H7 (cell line): ENCODE data around the gene ZNF148. TPM values are rescaled to one million over a fixed set of nuclear protein-coding genes. Genes with fewer than 3 reads are reported as not detected.
A peak's percentile ranks its signal among the peaks of the same experiment; 100 is the strongest.

Experiments
- DNase-seq: peaks from one replicate; pipeline ENCODE4 v3.0.0; 2012
- H3K27me3 ChIP-seq: 2 replicates; pipeline ENCODE4 v1.6.0; 2011; ENCODE audit warnings: mild to moderate bottlenecking, low read length; ENCODE audit not compliant: control insufficient read depth, insufficient read depth
- H3K36me3 ChIP-seq: replicated peaks from 2 replicates; pipeline ENCODE4 v1.5.1; 2011; ENCODE audit warnings: low read length; ENCODE audit not compliant: control insufficient read depth, insufficient read depth
- H3K4me3 ChIP-seq: 2 replicates; pipeline ENCODE4 v1.5.1; 2011; ENCODE audit warnings: low read depth, mild to moderate bottlenecking, control low read depth, low read length, moderate library complexity; ENCODE audit not compliant: insufficient read depth
- total RNA-seq: library from RNA; depleted of rRNA; stranded (reverse); fragments of >200 nt; shearing (Covaris generic); gene quantifications from 2 replicates; pipeline ENCODE4 v1.2.3, GENCODE V29; 2014

Gene ZNF148
- total RNA-seq, 1 experiment from 2014 or later, result 9.7 TPM

- no peak for DNase-seq
- no peak overlapping the region for H3K4me3 ChIP-seq
- H3K27me3 ChIP-seq, result no peaks in the 10 kb centered on the region
- H3K36me3 ChIP-seq, result no peaks in the 10 kb centered on the region
Measured at GRCh38 chr3:125326957-125327356, 48.2 kb downstream of the ZNF148 start.

GRCh38 chr3:125325746-125326145 is 49.4 kb downstream of the ZNF148 start:
- no peak for DNase-seq
- no peaks in the 10 kb centered on the region for H3K27me3 ChIP-seq
- H3K4me3 ChIP-seq, result no peak overlapping the region
- H3K36me3 ChIP-seq, result no peaks in the 10 kb centered on the region

- H3K36me3 ChIP-seq, result no peaks in the 10 kb centered on the region
- DNase-seq, result no peak
- H3K27me3 ChIP-seq, result no peaks in the 10 kb centered on the region
- no peak overlapping the region for H3K4me3 ChIP-seq
Measured at GRCh38 chr3:125324341-125324740, 50.8 kb downstream of the ZNF148 start.

- Histone ChIP-seq H3K27me3 (no peaks in the 10 kb centered on the region), H3K4me3 (no peak overlapping the region), H3K36me3 (no peaks in the 10 kb centered on the region)
- no peak for DNase-seq
Measured at GRCh38 chr3:125322917-125323316, 52.2 kb downstream of the ZNF148 start.

- no peak for DNase-seq
- Histone ChIP-seq H3K27me3 (no peaks in the 10 kb centered on the region), H3K4me3 (no peak overlapping the region), H3K36me3 (no peaks in the 10 kb centered on the region)
Measured at GRCh38 chr3:125322166-125322565, 53.0 kb downstream of the ZNF148 start.

GRCh38 chr3:125319765-125320164 is 55.4 kb downstream of the ZNF148 start:
- Histone ChIP-seq H3K4me3 (no peak overlapping the region), H3K27me3 (no peaks in the 10 kb centered on the region), H3K36me3 (no peaks in the 10 kb centered on the region)
- no peak for DNase-seq

- no peaks in the 10 kb centered on the region for H3K36me3 ChIP-seq
- no peak for DNase-seq
- no peaks in the 10 kb centered on the region for H3K27me3 ChIP-seq
- no peak overlapping the region for H3K4me3 ChIP-seq
Measured at GRCh38 chr3:125318871-125319270, 56.3 kb downstream of the ZNF148 start.

GRCh38 chr3:125318167-125318865 is 56.8 kb downstream of the ZNF148 start:
- Histone ChIP-seq H3K36me3 (no peaks in the 10 kb centered on the region), H3K27me3 (no peaks in the 10 kb centered on the region), H3K4me3 (no peak overlapping the region)
- no peak for DNase-seq

- H3K36me3 ChIP-seq, result no peaks in the 10 kb centered on the region
- no peaks in the 10 kb centered on the region for H3K27me3 ChIP-seq
- DNase-seq, result no peak
- H3K4me3 ChIP-seq, result no peak overlapping the region
Measured at GRCh38 chr3:125317761-125318160, 57.4 kb downstream of the ZNF148 start.

- Histone ChIP-seq H3K4me3 (no peak overlapping the region), H3K27me3 (no peaks in the 10 kb centered on the region), H3K36me3 (no peaks in the 10 kb centered on the region)
- no peak for DNase-seq
Measured at GRCh38 chr3:125316949-125317348, 58.2 kb downstream of the ZNF148 start.

GRCh38 chr3:125316246-125316645 is 58.9 kb downstream of the ZNF148 start:
- Histone ChIP-seq H3K36me3 (no peaks in the 10 kb centered on the region), H3K4me3 (no peak overlapping the region), H3K27me3 (no peaks in the 10 kb centered on the region)
- DNase-seq, result no peak

- Histone ChIP-seq H3K27me3 (no peaks in the 10 kb centered on the region), H3K36me3 (no peaks in the 10 kb centered on the region; the same call in 1 of the 2 replicates), H3K4me3 (no peak overlapping the region)
- no peak for DNase-seq
Measured at GRCh38 chr3:125313060-125313635, 62.0 kb downstream of the ZNF148 start.

- H3K36me3 ChIP-seq, result no peaks in the 10 kb centered on the region; the same call in 1 of the 2 replicates
- no peaks in the 10 kb centered on the region for H3K27me3 ChIP-seq
- peak; percentile 10 for DNase-seq
- no peak overlapping the region for H3K4me3 ChIP-seq
Measured at GRCh38 chr3:125310623-125311081, 64.5 kb downstream of the ZNF148 start.

GRCh38 chr3:125309476-125309875 is 65.6 kb downstream of the ZNF148 start:
- H3K27me3 ChIP-seq, result no peaks in the 10 kb centered on the region
- no peak overlapping the region for H3K4me3 ChIP-seq
- no peaks in the 10 kb centered on the region; the same call in 1 of the 2 replicates for H3K36me3 ChIP-seq
- no peak for DNase-seq

- Histone ChIP-seq H3K27me3 (no peaks in the 10 kb centered on the region), H3K36me3 (no peaks in the 10 kb centered on the region; the same call in 1 of the 2 replicates), H3K4me3 (no peak overlapping the region)
- DNase-seq, result no peak
Measured at GRCh38 chr3:125306620-125307019, 68.5 kb downstream of the ZNF148 start.
